HEK293T (cell line): ENCODE measurements around the gene SPTLC2.

Source experiments
- ARNT ChIP-seq: fragments of 450-650 bp; IDR thresholded peaks from 2 replicates; pipeline ENCODE4 v1.6.1; 2017; ENCODE audit warnings: mild to moderate bottlenecking
- BHLHE40 ChIP-seq: fragments of 450-650 bp; IDR thresholded peaks from 2 replicates; pipeline ENCODE4 v1.6.1; 2016; ENCODE audit warnings: mild to moderate bottlenecking, moderate library complexity, borderline replicate concordance
- FOXA1 ChIP-seq: fragments of 450-650 bp; IDR thresholded peaks from 2 replicates; pipeline ENCODE4 v1.6.1; 2016; ENCODE audit warnings: mild to moderate bottlenecking
- FOXM1 ChIP-seq: fragments of 450-650 bp; IDR thresholded peaks from 2 replicates; pipeline ENCODE4 v1.6.1; 2017; ENCODE audit warnings: mild to moderate bottlenecking, borderline replicate concordance
- HDGF ChIP-seq: fragments of 450-650 bp; IDR thresholded peaks from 2 replicates; pipeline ENCODE4 v1.6.1; 2017; ENCODE audit warnings: antibody characterized with exemption, borderline replicate concordance
- PKNOX1 ChIP-seq: fragments of 450-650 bp; IDR thresholded peaks from 2 replicates; pipeline ENCODE4 v1.6.1; 2016
- SP1 ChIP-seq: fragments of 450-650 bp; IDR thresholded peaks from 2 replicates; pipeline ENCODE4 v1.6.1; 2017
- SUZ12 ChIP-seq: fragments of 450-650 bp; IDR thresholded peaks from 2 replicates; pipeline ENCODE4 v1.6.1; 2016; ENCODE audit warnings: mild to moderate bottlenecking
- TARDBP ChIP-seq: fragments of 450-650 bp; IDR thresholded peaks from 2 replicates; pipeline ENCODE4 v1.6.1; 2016
- ZNF384 ChIP-seq: fragments of 450-650 bp; IDR thresholded peaks from 2 replicates; pipeline ENCODE4 v1.6.1; 2016

GRCh38 chr14:77603654-77604255 is 12.7 kb downstream of the SPTLC2 start:
- TF ChIP-seq FOXA1, result no peak
- no peak for TF ChIP-seq TARDBP
- TF ChIP-seq SP1, result no peak
- TF ChIP-seq PKNOX1, result no peak
- no peak for TF ChIP-seq BHLHE40
- no peak for TF ChIP-seq HDGF
- TF ChIP-seq SUZ12, result no peak
- TF ChIP-seq ARNT, result no peak
- no peak for TF ChIP-seq FOXM1
- TF ChIP-seq ZNF384, result no peak
